Renal pelvis (tissue), 12 donors: ENCODE results near the gene MKRN2. TPM values are rescaled to one million over a fixed set of nuclear protein-coding genes. Genes with fewer than 3 reads are reported as not detected.
"Not testable (repeated sequence)": the region's sequence is repeated elsewhere in the genome, so short reads cannot be mapped to it uniquely, and the experiment has no call there.

Experiments used
- DNase-seq: peaks from one replicate; pipeline ENCODE4 v3.0.0-alpha.2; 2013
- long read RNA-seq, 16 experiments: transcript quantifications; one replicate each; lab custom pipeline, GENCODE V29; 2026
- polyA plus RNA-seq, 3 donors: library from polyadenylated mRNA; unstranded; fragments of 120-200 nt; gene quantifications; one replicate each; pipeline ENCODE4 v1.2.1, GENCODE V29; 2013; ENCODE audit not compliant: insufficient read length in 3 of 3

Gene MKRN2
- 10 to 100 TPM; 42.9 to 50.3 (median 48.3) TPM for polyA plus RNA-seq
- long read RNA-seq, donor 1, transcript MKRN2-201 (8 exons, 2,848 nt) = major isoform, 15 of 17 reads
- long read RNA-seq, donor 1, partial matches to known transcripts = 0 of 17 reads
- long read RNA-seq, donor 1, other reads (novel, unspliced or antisense) = 0 of 17 reads
- long read RNA-seq, donor 2, transcript MKRN2-201 (8 exons, 2,848 nt) = major isoform, 14 of 15 reads
- long read RNA-seq, donor 2, partial matches to known transcripts = 0 of 15 reads
- long read RNA-seq, donor 2, other reads (novel, unspliced or antisense) = 0 of 15 reads
- long read RNA-seq, donor 3, transcript MKRN2-201 (8 exons, 2,848 nt) = major isoform, 10 of 10 reads
- long read RNA-seq, donor 3, partial matches to known transcripts = 0 of 10 reads
- long read RNA-seq, donor 3, other reads (novel, unspliced or antisense) = 0 of 10 reads
- long read RNA-seq, donor 4, transcript MKRN2-201 (8 exons, 2,848 nt) = major isoform, 17 of 48 reads
- long read RNA-seq, donor 4, partial matches to known transcripts = 6 of 48 reads
- long read RNA-seq, donor 4, other reads (novel, unspliced or antisense) = 25 of 48 reads
- long read RNA-seq, donor 5, transcript MKRN2-201 (8 exons, 2,848 nt) = major isoform, 9 of 16 reads
- long read RNA-seq, donor 5, partial matches to known transcripts = 6 of 16 reads
- long read RNA-seq, donor 5, other reads (novel, unspliced or antisense) = 0 of 16 reads
- long read RNA-seq, donor 6, transcript MKRN2-201 (8 exons, 2,848 nt) = major isoform, 5 of 11 reads
- long read RNA-seq, donor 6, partial matches to known transcripts = 6 of 11 reads
- long read RNA-seq, donor 6, other reads (novel, unspliced or antisense) = 0 of 11 reads
- long read RNA-seq, donor 7, transcript MKRN2-201 (8 exons, 2,848 nt) = major isoform, 10 of 62 reads
- long read RNA-seq, donor 7, partial matches to known transcripts = 47 of 62 reads
- long read RNA-seq, donor 7, other reads (novel, unspliced or antisense) = 5 of 62 reads
- long read RNA-seq, donor 8, partial matches to known transcripts = 14 of 18 reads
- long read RNA-seq, donor 8, other reads (novel, unspliced or antisense) = 0 of 18 reads
- long read RNA-seq, donor 9, transcript MKRN2-201 (8 exons, 2,848 nt) = major isoform, 21 of 28 reads
- long read RNA-seq, donor 9, partial matches to known transcripts = 5 of 28 reads
- long read RNA-seq, donor 9, other reads (novel, unspliced or antisense) = 0 of 28 reads
- long read RNA-seq, donor 10, transcript MKRN2-201 (8 exons, 2,848 nt) = major isoform, 10 of 16 reads
- long read RNA-seq, donor 10, partial matches to known transcripts = 0 of 16 reads
- long read RNA-seq, donor 10, other reads (novel, unspliced or antisense) = 5 of 16 reads
- long read RNA-seq, donor 11, transcript MKRN2-201 (8 exons, 2,848 nt) = major isoform, 11 of 11 reads
- long read RNA-seq, donor 11, partial matches to known transcripts = 0 of 11 reads
- long read RNA-seq, donor 11, other reads (novel, unspliced or antisense) = 0 of 11 reads
- long read RNA-seq, donor 12, transcript MKRN2-201 (8 exons, 2,848 nt) = major isoform, 14 of 203 reads
- long read RNA-seq, donor 12, partial matches to known transcripts = 169 of 203 reads
- long read RNA-seq, donor 12, other reads (novel, unspliced or antisense) = 18 of 203 reads
- long read RNA-seq, donor 13, transcript MKRN2-201 (8 exons, 2,848 nt) = major isoform, 6 of 15 reads
- long read RNA-seq, donor 13, partial matches to known transcripts = 9 of 15 reads
- long read RNA-seq, donor 13, other reads (novel, unspliced or antisense) = 0 of 15 reads
- long read RNA-seq, donor 14 = 0 reads
- long read RNA-seq, donor 15, transcript MKRN2-201 (8 exons, 2,848 nt) = major isoform, 13 of 91 reads
- long read RNA-seq, donor 15, partial matches to known transcripts = 62 of 91 reads
- long read RNA-seq, donor 15, other reads (novel, unspliced or antisense) = 13 of 91 reads
- long read RNA-seq, donor 16, transcript MKRN2-201 (8 exons, 2,848 nt) = major isoform, 11 of 39 reads
- long read RNA-seq, donor 16, partial matches to known transcripts = 28 of 39 reads
- long read RNA-seq, donor 16, other reads (novel, unspliced or antisense) = 0 of 39 reads

GRCh38 chr3:12556690-12557472, at the start of gene MKRN2:
Gene MKRN2, plus strand, starts transcription at chr3:12557087. Its CDS starts 64 bp downstream, at chr3:12557151.
- DNase-seq = peak; percentile 87

- DNase-seq = no peak
Observed at GRCh38 chr3:12507591-12508281, 49.2 kb upstream of the MKRN2 start.

GRCh38 chr3:12508291-12508700, 48.6 kb upstream of the MKRN2 start:
- no peak for DNase-seq

- DNase-seq = no peak
Observed at GRCh38 chr3:12509466-12509865, 47.4 kb upstream of the MKRN2 start.

- no peak for DNase-seq
Observed at GRCh38 chr3:12512534-12513118, 44.3 kb upstream of the MKRN2 start.

- no peak for DNase-seq
Observed at GRCh38 chr3:12513694-12514446, 43.0 kb upstream of the MKRN2 start.

GRCh38 chr3:12515631-12516030, 41.3 kb upstream of the MKRN2 start:
- DNase-seq = no peak

- no peak for DNase-seq
Observed at GRCh38 chr3:12516873-12517272, 40.0 kb upstream of the MKRN2 start.

GRCh38 chr3:12518261-12519028, 38.4 kb upstream of the MKRN2 start:
- no peak for DNase-seq

GRCh38 chr3:12521010-12521409, 35.9 kb upstream of the MKRN2 start:
- no peak for DNase-seq

GRCh38 chr3:12522721-12523120, 34.2 kb upstream of the MKRN2 start:
- no peak for DNase-seq

- DNase-seq = no peak
Observed at GRCh38 chr3:12527757-12528143, 29.1 kb upstream of the MKRN2 start.

- no peak for DNase-seq
Observed at GRCh38 chr3:12532182-12532581, 24.7 kb upstream of the MKRN2 start.

GRCh38 chr3:12536423-12536822, 20.5 kb upstream of the MKRN2 start:
- DNase-seq = no peak

GRCh38 chr3:12541625-12542024, 15.3 kb upstream of the MKRN2 start:
- DNase-seq = no peak

GRCh38 chr3:12543497-12543896, 13.4 kb upstream of the MKRN2 start:
- not testable (repeated sequence) for DNase-seq
